Lower lobe of right lung (tissue), 2 donors: ENCODE data around the gene SPAG7. TPM values are rescaled to one million over a fixed set of nuclear protein-coding genes. Genes with fewer than 3 reads are reported as not detected.

Experiments used
- ATAC-seq, 2 donors: fragments of 200-7000 bp; cut with Tn5 transposase; one replicate each; pipeline ENCODE4 v1.9.1; 2020 to 2022; ENCODE audit warnings: mild to moderate bottlenecking in 2 of 2, moderate library complexity in 2 of 2
- DNase-seq: peaks from one replicate; pipeline ENCODE4 v3.0.0-alpha.2; 2020
- H3K27ac ChIP-seq: fragments of 200-600 bp; one replicate; pipeline ENCODE4 v1.8.0; 2022
- H3K27me3 ChIP-seq: fragments of 200-600 bp; one replicate; pipeline ENCODE4 v1.8.0; 2022; ENCODE audit warnings: low read depth
- H3K36me3 ChIP-seq: fragments of 200-600 bp; one replicate; pipeline ENCODE4 v1.8.0; 2022; ENCODE audit warnings: mild to moderate bottlenecking
- H3K4me1 ChIP-seq: fragments of 200-600 bp; one replicate; pipeline ENCODE4 v1.8.0; 2022
- H3K4me3 ChIP-seq: fragments of 200-600 bp; one replicate; pipeline ENCODE4 v1.8.0; 2022; ENCODE audit warnings: mild to moderate bottlenecking
- H3K9me3 ChIP-seq: fragments of 200-600 bp; one replicate; pipeline ENCODE4 v1.8.0; 2022
- intact Hi-C: fragments of 100-400 bp; cut with DNase I; formaldehyde crosslinking; loops from one replicate; pipeline ENCODE4 v1.11.0; 2022
- total RNA-seq: library from RNA; stranded (reverse); fragmentation: NEBNext Ultra II Directional; extraction: Animal tissue kit (Norgen Biotek cat#: 25700); gene quantifications from one replicate; pipeline ENCODE4 v1.2.1, GENCODE V29; 2021
- TF ChIP-seq, protein P1 (sequence below): fragments of 200-600 bp; IDR thresholded peaks from one replicate; pipeline ENCODE4 v1.8.0; 2022; ENCODE audit warnings: antibody characterized with exemption, mild to moderate bottlenecking
- donor health status: DM: no; HTN: yes; CAD: no; lungs with severe emphysema.

Gene SPAG7
- total RNA-seq, 1 donor from 2014 or later, result 56.3 TPM

DNA sequence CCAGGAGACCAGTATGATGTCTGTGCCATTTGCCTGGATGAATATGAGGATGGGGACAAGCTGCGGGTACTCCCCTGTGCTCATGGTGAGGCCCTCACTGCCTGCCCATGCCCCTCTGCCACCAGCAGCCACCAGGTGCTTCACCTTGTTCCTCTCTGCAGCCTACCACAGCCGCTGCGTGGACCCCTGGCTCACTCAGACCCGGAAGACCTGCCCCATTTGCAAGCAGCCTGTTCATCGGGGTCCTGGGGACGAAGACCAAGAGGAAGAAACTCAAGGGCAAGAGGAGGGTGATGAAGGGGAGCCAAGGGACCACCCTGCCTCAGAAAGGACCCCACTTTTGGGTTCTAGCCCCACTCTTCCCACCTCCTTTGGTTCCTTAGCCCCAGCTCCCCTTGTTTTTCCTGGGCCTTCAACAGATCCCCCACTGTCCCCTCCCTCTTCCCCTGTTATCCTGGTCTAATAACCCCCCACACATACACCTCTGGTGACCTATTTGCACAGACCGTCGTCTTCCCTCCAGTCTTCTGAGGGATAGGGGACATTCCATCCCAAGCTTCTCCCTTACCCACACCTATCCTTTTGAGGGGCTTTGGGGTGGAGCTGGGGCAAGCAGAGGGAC, 23.0 kb downstream of the SPAG7 start:
- intact Hi-C loops, result no loop called here
- Histone ChIP-seq H3K36me3 (peaks cover 50% of the 10 kb centered on the region), H3K4me3 (peak overlapping the region; percentile 99), H3K27me3 (no peaks in the 10 kb centered on the region), H3K9me3 (no peaks in the 10 kb centered on the region), H3K27ac (peak overlapping the region; percentile 47), H3K4me1 (peaks cover 52% of the 10 kb centered on the region)
- DNase-seq (no peak), ATAC-seq (no peak)
- TF ChIP-seq, protein P1, sequence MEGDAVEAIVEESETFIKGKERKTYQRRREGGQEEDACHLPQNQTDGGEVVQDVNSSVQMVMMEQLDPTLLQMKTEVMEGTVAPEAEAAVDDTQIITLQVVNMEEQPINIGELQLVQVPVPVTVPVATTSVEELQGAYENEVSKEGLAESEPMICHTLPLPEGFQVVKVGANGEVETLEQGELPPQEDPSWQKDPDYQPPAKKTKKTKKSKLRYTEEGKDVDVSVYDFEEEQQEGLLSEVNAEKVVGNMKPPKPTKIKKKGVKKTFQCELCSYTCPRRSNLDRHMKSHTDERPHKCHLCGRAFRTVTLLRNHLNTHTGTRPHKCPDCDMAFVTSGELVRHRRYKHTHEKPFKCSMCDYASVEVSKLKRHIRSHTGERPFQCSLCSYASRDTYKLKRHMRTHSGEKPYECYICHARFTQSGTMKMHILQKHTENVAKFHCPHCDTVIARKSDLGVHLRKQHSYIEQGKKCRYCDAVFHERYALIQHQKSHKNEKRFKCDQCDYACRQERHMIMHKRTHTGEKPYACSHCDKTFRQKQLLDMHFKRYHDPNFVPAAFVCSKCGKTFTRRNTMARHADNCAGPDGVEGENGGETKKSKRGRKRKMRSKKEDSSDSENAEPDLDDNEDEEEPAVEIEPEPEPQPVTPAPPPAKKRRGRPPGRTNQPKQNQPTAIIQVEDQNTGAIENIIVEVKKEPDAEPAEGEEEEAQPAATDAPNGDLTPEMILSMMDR, result no peak

DNA sequence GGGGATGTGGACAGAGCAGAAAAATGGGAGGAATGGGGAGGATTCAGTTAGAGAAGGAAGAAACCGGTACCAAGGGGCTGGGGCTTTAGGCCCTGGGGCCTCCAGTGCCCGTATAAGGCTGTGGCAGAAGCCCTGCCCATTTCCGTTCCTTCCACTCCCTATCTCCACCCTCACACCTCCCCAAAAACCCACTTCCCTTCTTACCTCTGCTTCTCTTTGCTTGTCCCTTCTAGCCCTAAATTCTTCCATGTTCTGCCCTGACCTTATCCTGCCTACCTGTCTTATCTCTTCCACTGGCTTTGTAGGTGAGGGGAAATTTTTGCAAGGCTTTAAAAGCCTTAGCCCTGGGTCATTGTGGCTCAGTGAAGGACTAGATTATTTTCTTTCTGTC, 23.5 kb downstream of the SPAG7 start:
- Histone ChIP-seq H3K9me3 (no peaks in the 10 kb centered on the region), H3K4me1 (peaks cover 55% of the 10 kb centered on the region), H3K4me3 (peak overlapping the region; percentile 99), H3K27me3 (no peaks in the 10 kb centered on the region), H3K36me3 (peaks cover 50% of the 10 kb centered on the region), H3K27ac (peak overlapping the region; percentile 47)
- ATAC-seq, result no peak
- TF ChIP-seq, protein P1, result no peak
- intact Hi-C loops, result no loop called here
- DNase-seq, result no peak

GRCh38 chr17:4942760-4943508, 24.7 kb downstream of the SPAG7 start:
- Histone ChIP-seq H3K27ac (no peak overlapping the region), H3K27me3 (no peaks in the 10 kb centered on the region), H3K4me1 (peaks cover 67% of the 10 kb centered on the region), H3K4me3 (no peak overlapping the region), H3K36me3 (peaks cover 57% of the 10 kb centered on the region), H3K9me3 (no peaks in the 10 kb centered on the region)
- TF ChIP-seq, protein P1, result no peak
- intact Hi-C loops, result no loop called here
- DNase-seq (no peak), ATAC-seq (no peak)

GRCh38 chr17:4941319-4941610, 26.4 kb downstream of the SPAG7 start:
- Histone ChIP-seq H3K27ac (peak overlapping the region; percentile 90), H3K36me3 (peaks cover 68% of the 10 kb centered on the region), H3K4me3 (peak overlapping the region; percentile 97), H3K4me1 (peaks cover 65% of the 10 kb centered on the region), H3K9me3 (no peaks in the 10 kb centered on the region), H3K27me3 (no peaks in the 10 kb centered on the region)
- intact Hi-C loops, result no loop called here
- ATAC-seq, result no peak
- no peak for DNase-seq
- TF ChIP-seq, protein P1, result no peak

DNA sequence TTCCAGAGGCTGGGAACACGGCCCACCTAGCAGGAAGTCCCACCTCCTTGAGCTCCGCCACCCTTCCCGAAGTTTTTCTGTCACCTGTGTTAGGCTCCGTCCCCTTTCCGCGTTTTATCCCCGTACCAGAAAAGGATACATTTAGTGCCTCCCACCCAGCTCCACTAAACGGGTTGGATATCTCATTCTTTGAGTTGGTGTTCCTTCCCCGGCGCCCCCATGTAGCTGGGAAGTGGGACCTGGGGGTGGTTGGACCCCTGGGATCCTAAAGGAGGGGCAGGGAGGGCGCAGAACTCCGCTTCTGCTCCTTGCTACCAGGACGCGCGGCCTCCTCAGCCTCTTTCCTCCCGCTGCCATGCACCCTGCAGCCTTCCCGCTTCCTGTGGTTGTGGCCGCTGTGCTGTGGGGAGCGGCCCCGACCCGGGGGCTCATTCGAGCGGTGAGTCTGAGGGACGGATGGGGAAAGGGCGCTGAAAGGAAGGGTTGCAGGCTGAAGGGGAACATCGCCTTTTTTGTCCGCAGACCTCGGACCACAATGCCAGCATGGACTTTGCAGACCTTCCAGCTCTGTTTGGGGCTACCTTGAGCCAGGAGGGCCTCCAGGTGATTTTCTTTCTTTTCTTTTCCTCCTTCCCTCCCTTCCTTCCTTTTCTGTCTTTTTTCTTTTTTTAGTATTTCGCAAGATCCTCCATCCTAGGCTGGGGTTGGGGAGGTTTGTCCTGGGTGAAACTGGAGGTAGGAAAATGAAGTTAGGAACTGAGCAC, 26.9 kb downstream of the SPAG7 start:
- intact Hi-C loops, result no loop called here
- Histone ChIP-seq H3K4me1 (peaks cover 60% of the 10 kb centered on the region), H3K9me3 (no peaks in the 10 kb centered on the region), H3K27ac (peak overlapping the region; percentile 90), H3K4me3 (peak overlapping the region; percentile 97), H3K36me3 (peaks cover 67% of the 10 kb centered on the region), H3K27me3 (no peaks in the 10 kb centered on the region)
- ATAC-seq (peak; percentile 67 to 83), DNase-seq (no peak)
- TF ChIP-seq, protein P1, result no peak
